A549 (cell line): Measurements from ENCODE around the gene SERPIND1. TPM values are rescaled to one million over a fixed set of nuclear protein-coding genes. Genes with fewer than 3 reads are reported as not detected.

ENCODE experiments used
- ATAC-seq, 2 experiments: fragments of 200-7000 bp in 1 of 2; fragments of >200 bp in 1 of 2; cut with Nextera tagmentation in 1 of 2; cut with Tn5 transposase in 1 of 2; 3 replicates each; pipeline versions ENCODE4 v1.8.0 to v1.9.1; 2018 to 2020; ENCODE audit warnings: mild to moderate bottlenecking in 1 of 2, moderate library complexity in 1 of 2
- CTCF ChIA-PET: fragments of 300-600 bp; sonication (Branson Sonifier 250); formaldehyde crosslinking; extraction: SDS; loops from one replicate; lab custom pipeline; 2021; ENCODE audit warnings: antibody characterized with exemption, inconsistent platforms; lab: Yijun Ruan, JAX
- POLR2A ChIA-PET: fragments of 350-600 bp; formaldehyde crosslinking; extraction: SDS; loops from one replicate; lab custom pipeline; 2021; ENCODE audit warnings: antibody characterized with exemption, inconsistent platforms; lab: Yijun Ruan, JAX
- DNase-seq, 2 experiments: peaks; one replicate each; pipeline versions ENCODE4 v3.0.0 to v3.0.0-alpha.2; 2011 to 2016; ENCODE audit warnings: low read depth in 1 of 2, low spot score in 1 of 2
- FAIRE-seq: peaks from 2 replicates; lab custom pipeline; 2011; peaks lifted over from hg19 to GRCh38; lab: Jason Lieb, UNC
- H3K27ac ChIP-seq, 2 experiments: fragments of >200 bp; sonication (Bioruptor Twin); formaldehyde crosslinking; 3 replicates each; pipeline ENCODE4 v1.5.1; 2016 to 2017
- H3K4me1 ChIP-seq: fragments of >200 bp; sonication (Bioruptor Twin); formaldehyde crosslinking; 3 replicates; pipeline ENCODE4 v1.6.1; 2016
- H3K4me2 ChIP-seq: fragments of >200 bp; sonication (Bioruptor Twin); formaldehyde crosslinking; 3 replicates; pipeline ENCODE4 v1.6.1; 2016
- H3K4me3 ChIP-seq: fragments of >200 bp; sonication (Bioruptor Twin); formaldehyde crosslinking; 3 replicates; pipeline ENCODE4 v1.5.1; 2016
- H3K9me3 ChIP-seq: fragments of >200 bp; sonication (Bioruptor Twin); formaldehyde crosslinking; 3 replicates; pipeline ENCODE4 v1.6.1; 2016
- BCL3 ChIP-seq: fragments of >200 bp; sonication (Bioruptor Twin); formaldehyde crosslinking; IDR thresholded peaks from 3 replicates; pipeline ENCODE4 v1.6.1; 2016
- CEBPB ChIP-seq, 2 experiments: fragments of >200 bp in 1 of 2; sonication (Bioruptor Twin) in 1 of 2; formaldehyde crosslinking in 1 of 2; IDR thresholded peaks; 2 replicates each; pipeline ENCODE4 v1.6.1; 2012 to 2016
- CHD4 ChIP-seq: fragments of 200-600 bp; sonication (generic); IDR thresholded peaks from 2 replicates; pipeline ENCODE4 v1.6.1; 2016; ENCODE audit warnings: antibody characterized with exemption, mild to moderate bottlenecking, borderline replicate concordance
- EHF ChIP-seq: fragments of 250-450 bp; sonication (Bioruptor Pico); IDR thresholded peaks from 2 replicates; pipeline ENCODE4 v1.5.0; 2020; ENCODE audit warnings: mild to moderate bottlenecking
- EHMT2 ChIP-seq: fragments of 200-600 bp; sonication (generic); IDR thresholded peaks from 2 replicates; pipeline ENCODE4 v1.6.1; 2016; ENCODE audit warnings: antibody characterized with exemption, low read depth, mild to moderate bottlenecking, moderate library complexity
- ESRRA ChIP-seq: fragments of 150-350 bp; IDR thresholded peaks from 2 replicates; pipeline ENCODE4 v1.6.1; 2014; ENCODE audit warnings: mild to moderate bottlenecking, low read length, borderline replicate concordance
- FOSB ChIP-seq: fragments of 250-450 bp; sonication (Bioruptor Pico); IDR thresholded peaks from 2 replicates; pipeline ENCODE4 v1.5.0; 2020; ENCODE audit warnings: mild to moderate bottlenecking, moderate library complexity
- FOSL2 ChIP-seq, 2 experiments: fragments of 450-650 bp in 1 of 2; fragments of >200 bp in 1 of 2; sonication (Bioruptor Twin) in 1 of 2; formaldehyde crosslinking; IDR thresholded peaks; 2 replicates each; pipeline versions ENCODE4 v1.5.0 to v1.6.1; 2016 to 2020; ENCODE audit warnings: mild to moderate bottlenecking in 1 of 2, moderate library complexity in 1 of 2
- GATA3 ChIP-seq: IDR thresholded peaks from 2 replicates; pipeline ENCODE4 v1.6.1; 2012; ENCODE audit warnings: borderline replicate concordance
- HDAC2 ChIP-seq: fragments of 200-600 bp; sonication (generic); IDR thresholded peaks from 2 replicates; pipeline ENCODE4 v1.6.1; 2016
- HES2 ChIP-seq: fragments of >200 bp; sonication (Bioruptor Twin); formaldehyde crosslinking; IDR thresholded peaks from 2 replicates; pipeline ENCODE4 v1.6.1; 2016
- HEYL ChIP-seq: fragments of 250-450 bp; sonication (Bioruptor Pico); IDR thresholded peaks from 2 replicates; pipeline ENCODE4 v1.8.0; 2021; ENCODE audit warnings: mild to moderate bottlenecking, moderate library complexity
- HMGXB4 ChIP-seq: fragments of 250-450 bp; sonication (Bioruptor Pico); IDR thresholded peaks from 2 replicates; pipeline ENCODE4 v1.5.0; 2021; ENCODE audit warnings: mild to moderate bottlenecking, moderate library complexity, borderline replicate concordance
- HOXA7 ChIP-seq: fragments of 250-450 bp; sonication (Bioruptor Pico); IDR thresholded peaks from 2 replicates; pipeline ENCODE4 v1.5.0; 2020; ENCODE audit warnings: mild to moderate bottlenecking, moderate library complexity
- HOXB5 ChIP-seq: fragments of 250-450 bp; sonication (Bioruptor Pico); IDR thresholded peaks from 2 replicates; pipeline ENCODE4 v1.5.0; 2020; ENCODE audit warnings: mild to moderate bottlenecking, moderate library complexity
- JUNB ChIP-seq: fragments of >200 bp; sonication (Bioruptor Twin); formaldehyde crosslinking; IDR thresholded peaks from 2 replicates; pipeline ENCODE4 v1.6.1; 2016
- KDM1A ChIP-seq: fragments of 200-600 bp; sonication (generic); IDR thresholded peaks from 2 replicates; pipeline ENCODE4 v1.6.1; 2016; ENCODE audit warnings: low read depth, mild to moderate bottlenecking
- KDM5A ChIP-seq: fragments of 200-600 bp; sonication (generic); IDR thresholded peaks from 2 replicates; pipeline ENCODE4 v1.6.1; 2016; ENCODE audit warnings: antibody characterized with exemption, mild to moderate bottlenecking
- MAX ChIP-seq: IDR thresholded peaks from 2 replicates; pipeline ENCODE4 v1.6.1; 2012
- NFE2L2 ChIP-seq: fragments of 150-350 bp; conservative IDR thresholded peaks from 2 replicates; pipeline ENCODE4 v1.6.1; 2014; ENCODE audit warnings: low read length
- NPAS2 ChIP-seq: fragments of 250-450 bp; sonication (Bioruptor Pico); IDR thresholded peaks from 2 replicates; pipeline ENCODE4 v1.8.0; 2022; ENCODE audit warnings: mild to moderate bottlenecking, moderate library complexity, borderline replicate concordance
- PBX3 ChIP-seq: IDR thresholded peaks from 2 replicates; pipeline ENCODE4 v1.6.1; 2012
- PHF8 ChIP-seq: fragments of 200-600 bp; sonication (generic); IDR thresholded peaks from 2 replicates; pipeline ENCODE4 v1.6.1; 2016; ENCODE audit warnings: low read depth, mild to moderate bottlenecking, antibody characterized with exemption, moderate library complexity, borderline replicate concordance
- RAD21 ChIP-seq, 2 experiments: fragments of >200 bp in 1 of 2; sonication (Bioruptor Twin) in 1 of 2; formaldehyde crosslinking in 1 of 2; IDR thresholded peaks in 1 of 2; conservative IDR thresholded peaks in 1 of 2; 2 replicates in 1 of 2; 3 replicates in 1 of 2; pipeline ENCODE4 v1.6.1; 2012 to 2018; ENCODE audit warnings: inconsistent platforms in 1 of 2
- RCOR1 ChIP-seq: fragments of 150-350 bp; IDR thresholded peaks from 2 replicates; pipeline ENCODE4 v1.6.1; 2014; ENCODE audit warnings: antibody characterized with exemption, low read length, low read depth
- SMC3 ChIP-seq: fragments of >200 bp; sonication (Bioruptor Twin); formaldehyde crosslinking; IDR thresholded peaks from 3 replicates; pipeline ENCODE4 v1.6.1; 2018; ENCODE audit warnings: inconsistent platforms
- TP53 ChIP-seq: fragments of 250-450 bp; sonication (Bioruptor Pico); IDR thresholded peaks from 2 replicates; pipeline ENCODE4 v1.5.0; 2021; ENCODE audit warnings: mild to moderate bottlenecking, moderate library complexity
- USF2 ChIP-seq: fragments of 450-650 bp; IDR thresholded peaks from 2 replicates; pipeline ENCODE4 v1.6.1; 2014; ENCODE audit warnings: antibody characterized with exemption
- ZFP36 ChIP-seq: fragments of 450-650 bp; IDR thresholded peaks from 2 replicates; pipeline ENCODE4 v1.6.1; 2014; ENCODE audit warnings: borderline replicate concordance; ENCODE audit not compliant: partially characterized antibody
- ZNF302 ChIP-seq: fragments of 250-450 bp; sonication (Bioruptor Pico); IDR thresholded peaks from 2 replicates; pipeline ENCODE4 v1.9.0; 2021; ENCODE audit warnings: inconsistent platforms, mild to moderate bottlenecking, moderate library complexity
- WGBS: methylation state at CpG from one replicate; pipeline ENCODE4 v1.1.6; 2017; ENCODE audit errors: missing lambda C conversion rate; 5-methylcytosine and 5-hydroxymethylcytosine counted together
- polyA plus RNA-seq, 4 experiments: library from polyadenylated mRNA; depleted of rRNA in 3 of 4; stranded (reverse); fragments of >200 nt; fragmentation: RNase III in 1 of 4; extraction: RNeasy Plus Mini Kit Qiagen cat#74134 plus additional on column Dnase treatment in 1 of 4; gene quantifications; 2 replicates in 3 of 4; 3 replicates in 1 of 4; pipeline ENCODE4 v1.2.3, GENCODE V29; 2011 to 2017

SERPIND1 gene
- polyA plus RNA-seq, 2 of the 4 experiments (the other 2 are of a cell fraction) = not detected

- TF ChIP-seq HOXA7 (CRISPR knock-in tag) (no peak), MAX (no peak), HEYL (no peak)
Measured at GRCh38 chr22:20809538-20810185, 35.7 kb downstream of the SERPIND1 start (continued).

GRCh38 chr22:20810645-20811044 lies 36.7 kb downstream of the SERPIND1 start:
- ATAC-seq (no peak), DNase-seq (no peak), FAIRE-seq (no peak)
- Histone ChIP-seq H3K9me3 (no peaks in the 10 kb centered on the region), H3K27ac (no peak overlapping the region), H3K4me2 (no peak overlapping the region), H3K4me3 (no peak overlapping the region), H3K4me1 (peaks cover 24% of the 10 kb centered on the region)
- CTCF ChIA-PET = no interaction called here
- WGBS = 87% methylated on average over 9 of the region's 9 CpGs
- POLR2A ChIA-PET = no interaction called here
- no peak for TF ChIP-seq HMGXB4 (CRISPR knock-in tag)
- no peak for TF ChIP-seq FOSB (CRISPR knock-in tag)
- TF ChIP-seq ZFP36 = no peak
- no peak for TF ChIP-seq KDM5A
- no peak for TF ChIP-seq PBX3
- TF ChIP-seq MAX = no peak
- no peak for TF ChIP-seq EHF
- TF ChIP-seq HOXB5 (CRISPR knock-in tag) = no peak
- no peak for TF ChIP-seq BCL3
- TF ChIP-seq NFE2L2 = no peak
- no peak for TF ChIP-seq PHF8
- no peak for TF ChIP-seq GATA3
- no peak for TF ChIP-seq USF2
- no peak for TF ChIP-seq HDAC2
- TF ChIP-seq CHD4 = no peak
- no peak for TF ChIP-seq TP53 (CRISPR knock-in tag)

GRCh38 chr22:20811171-20811570 lies 37.3 kb downstream of the SERPIND1 start:
- ATAC-seq = no peak
- Histone ChIP-seq H3K27ac (no peak overlapping the region), H3K9me3 (no peaks in the 10 kb centered on the region), H3K4me2 (no peak overlapping the region), H3K4me1 (peaks cover 19% of the 10 kb centered on the region), H3K4me3 (no peak overlapping the region)
- no peak for DNase-seq
- ChIA-PET POLR2A (interaction anchor here (0.7 kb wide), 1 partner anchor 45 kb away, joined by 3 read pairs; no protein-coding TSS in a partner anchor), CTCF (no interaction called here)
- 100% methylated on average over 1 of the region's 1 CpG for WGBS
- FAIRE-seq = no peak
- TF ChIP-seq KDM5A (no peak), ZNF302 (CRISPR knock-in tag) (no peak), CEBPB (IDR thresholded peaks at IDR 0.05) (no peak), NPAS2 (CRISPR knock-in tag) (no peak), EHF (no peak), PBX3 (no peak), JUNB (no peak), EHMT2 (no peak), FOSL2 (IDR thresholded peaks at IDR 0.05) (no peak), FOSL2 (CRISPR knock-in tag; IDR thresholded peaks at IDR 0.05) (no peak), RAD21 (conservative IDR thresholded peaks at IDR 0.05 in 1 of 2, IDR thresholded peaks at IDR 0.05 in 1 of 2) (no peak), ESRRA (no peak), KDM1A (no peak), RCOR1 (no peak), NFE2L2 (no peak), HES2 (no peak), SMC3 (no peak)
